NB4 (cell line): ENCODE measurements around the gene GBP7.

Experiments used
- MYC ChIP-seq: IDR thresholded peaks from 2 replicates; pipeline ENCODE4 v1.6.1; 2011; ENCODE audit warnings: low read depth, low read length
- TF ChIP-seq, protein P1 (sequence below): IDR thresholded peaks from one replicate; pipeline ENCODE4 v1.5.1; 2012; ENCODE audit warnings: low read depth, low read length
- TF ChIP-seq, protein P2 (sequence below): IDR thresholded peaks from 2 replicates; pipeline ENCODE4 v1.6.1; 2011; ENCODE audit warnings: low read depth, low read length

DNA sequence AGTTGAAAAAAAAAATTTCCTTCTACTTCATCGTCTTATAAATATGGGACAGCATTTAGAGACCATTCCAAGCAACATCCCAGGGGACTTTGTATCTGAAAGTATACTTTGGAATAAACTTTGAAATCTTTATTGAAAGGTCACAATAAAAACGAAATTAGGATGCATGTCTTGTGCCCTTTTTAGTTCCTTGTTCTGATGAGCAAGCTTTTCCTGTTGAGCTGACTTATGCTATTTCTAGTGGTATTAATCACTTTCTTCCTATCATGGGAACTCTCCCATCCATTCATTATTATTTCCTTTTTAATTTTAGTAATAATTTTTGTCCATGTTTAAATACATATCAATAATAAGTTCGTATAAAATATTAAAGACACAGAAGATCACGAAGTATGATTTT is 45.9 kb downstream of the GBP7 start:
- TF ChIP-seq, protein P1, sequence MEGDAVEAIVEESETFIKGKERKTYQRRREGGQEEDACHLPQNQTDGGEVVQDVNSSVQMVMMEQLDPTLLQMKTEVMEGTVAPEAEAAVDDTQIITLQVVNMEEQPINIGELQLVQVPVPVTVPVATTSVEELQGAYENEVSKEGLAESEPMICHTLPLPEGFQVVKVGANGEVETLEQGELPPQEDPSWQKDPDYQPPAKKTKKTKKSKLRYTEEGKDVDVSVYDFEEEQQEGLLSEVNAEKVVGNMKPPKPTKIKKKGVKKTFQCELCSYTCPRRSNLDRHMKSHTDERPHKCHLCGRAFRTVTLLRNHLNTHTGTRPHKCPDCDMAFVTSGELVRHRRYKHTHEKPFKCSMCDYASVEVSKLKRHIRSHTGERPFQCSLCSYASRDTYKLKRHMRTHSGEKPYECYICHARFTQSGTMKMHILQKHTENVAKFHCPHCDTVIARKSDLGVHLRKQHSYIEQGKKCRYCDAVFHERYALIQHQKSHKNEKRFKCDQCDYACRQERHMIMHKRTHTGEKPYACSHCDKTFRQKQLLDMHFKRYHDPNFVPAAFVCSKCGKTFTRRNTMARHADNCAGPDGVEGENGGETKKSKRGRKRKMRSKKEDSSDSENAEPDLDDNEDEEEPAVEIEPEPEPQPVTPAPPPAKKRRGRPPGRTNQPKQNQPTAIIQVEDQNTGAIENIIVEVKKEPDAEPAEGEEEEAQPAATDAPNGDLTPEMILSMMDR = no peak
- TF ChIP-seq, protein P2, sequence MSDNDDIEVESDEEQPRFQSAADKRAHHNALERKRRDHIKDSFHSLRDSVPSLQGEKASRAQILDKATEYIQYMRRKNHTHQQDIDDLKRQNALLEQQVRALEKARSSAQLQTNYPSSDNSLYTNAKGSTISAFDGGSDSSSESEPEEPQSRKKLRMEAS = no peak
- no peak for TF ChIP-seq MYC
